Neural cell (in vitro differentiated cells): ENCODE results near the gene OR6J1.

Source experiments
- CTCF ChIP-seq: fragments of 450-650 bp; IDR thresholded peaks from 2 replicates; pipeline ENCODE4 v1.5.1; 2014; ENCODE audit warnings: antibody characterized with exemption, mild to moderate bottlenecking, moderate library complexity; ENCODE audit not compliant: poor library complexity, severe bottlenecking
- EP300 ChIP-seq: fragments of 450-650 bp; conservative IDR thresholded peaks from 2 replicates; pipeline ENCODE4 v1.6.1; 2014; ENCODE audit warnings: antibody characterized with exemption, mild to moderate bottlenecking, moderate library complexity; ENCODE audit not compliant: poor library complexity, severe bottlenecking
- EZH2 ChIP-seq: fragments of 200-600, 300-800 bp; shearing (Covaris generic), sonication (generic); IDR thresholded peaks from 2 replicates; pipeline ENCODE4 v1.6.1; 2014; ENCODE audit warnings: antibody characterized with exemption, low read length, borderline replicate concordance, mild to moderate bottlenecking; ENCODE audit not compliant: insufficient read depth, poor library complexity, severe bottlenecking
- MXI1 ChIP-seq: fragments of 450-650 bp; conservative IDR thresholded peaks from 2 replicates; pipeline ENCODE4 v1.6.1; 2014; ENCODE audit warnings: antibody characterized with exemption, mild to moderate bottlenecking; ENCODE audit not compliant: poor library complexity, severe bottlenecking
- POLR2AphosphoS5 ChIP-seq: IDR thresholded peaks from 2 replicates; pipeline ENCODE4 v1.6.1; 2012
- TAF1 ChIP-seq: IDR thresholded peaks from 2 replicates; pipeline ENCODE4 v1.6.1; 2012; ENCODE audit warnings: low read depth

- no peak for TF ChIP-seq POLR2AphosphoS5
- TF ChIP-seq EZH2, result no peak
- no peak for TF ChIP-seq MXI1
- no peak for TF ChIP-seq CTCF
- TF ChIP-seq EP300, result no peak
- TF ChIP-seq TAF1, result no peak
Observed at GRCh38 chr14:22613736-22614239, 30.4 kb downstream of the OR6J1 start.
